ENCODE data around the gene SYNC. TPM values are rescaled to one million over a fixed set of nuclear protein-coding genes. Genes with fewer than 3 reads are reported as not detected.

The SYNC gene
- 10 to 100 TPM in 2 of 4 donors, 1 to 10 TPM in 2; 2.9 to 31.7 (median 9.1) TPM for total RNA-seq

DNA sequence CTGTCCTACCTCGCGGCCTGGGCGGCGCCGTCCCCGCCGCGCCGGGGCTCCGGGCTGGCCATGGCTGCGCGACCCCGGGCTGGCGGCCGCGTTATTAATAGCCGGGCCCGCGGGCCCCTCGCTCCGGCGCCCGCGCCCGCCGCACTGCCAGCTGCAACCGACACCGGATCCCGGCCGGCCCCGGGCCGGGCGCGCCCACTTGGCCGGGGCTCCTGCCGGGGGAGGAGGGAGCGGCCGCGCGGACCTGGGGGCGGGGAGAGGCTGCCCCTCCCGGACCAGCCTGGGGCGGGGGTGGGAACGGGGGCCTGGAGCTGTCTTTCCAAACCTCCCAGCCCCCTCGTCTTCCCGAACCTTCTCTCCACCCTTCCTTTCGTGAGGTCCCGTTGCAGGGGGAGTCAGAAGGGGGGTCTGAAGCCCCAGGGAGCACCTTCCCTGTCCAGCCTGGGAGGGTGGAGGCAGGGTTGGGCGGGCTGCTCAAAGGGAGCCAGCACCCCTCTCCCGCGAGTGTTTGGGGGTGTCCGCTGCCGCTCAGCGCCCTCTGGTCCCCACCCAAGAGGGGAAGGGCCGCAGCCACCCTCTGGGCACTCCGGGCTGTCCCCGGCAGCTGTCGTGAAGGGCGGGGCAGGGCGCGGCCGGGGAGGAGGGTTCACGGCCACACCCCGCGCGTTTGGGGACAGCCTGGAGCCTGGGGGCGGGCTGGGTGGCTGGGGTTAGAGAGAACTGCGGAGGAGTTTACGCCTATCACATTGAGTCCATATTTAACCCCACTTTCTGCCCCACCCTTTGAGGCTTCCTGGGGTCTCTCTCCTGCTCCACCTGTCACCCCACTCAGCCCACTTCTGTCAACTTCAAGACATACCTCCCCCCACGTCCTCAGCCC lies at the start of gene SYNC:
Gene SYNC, minus strand, starts transcription at position 172 of the 880 bp plus-strand sequence. Its CDS starts 110 bp downstream, at position 62.
- Histone ChIP-seq H3K36me3 (no peaks in the 10 kb centered on the region), H3K9me3 (no peaks in the 10 kb centered on the region), H3K27me3 (peaks cover 0 to 4% (median 0%) of the 10 kb centered on the region in 4 donors), H3K4me1 (peaks cover 22 to 44% (median 28%) of the 10 kb centered on the region in 3 donors), H3K27ac (peak within 1 kb of the TSS; percentile 80 to 95 (median 89)), H3K4me3 (peak within 1 kb of the TSS; percentile 39 to 87 (median 64))
- intact Hi-C loops (cut with DNase I) = no loop called here
- TF ChIP-seq, protein P1, sequence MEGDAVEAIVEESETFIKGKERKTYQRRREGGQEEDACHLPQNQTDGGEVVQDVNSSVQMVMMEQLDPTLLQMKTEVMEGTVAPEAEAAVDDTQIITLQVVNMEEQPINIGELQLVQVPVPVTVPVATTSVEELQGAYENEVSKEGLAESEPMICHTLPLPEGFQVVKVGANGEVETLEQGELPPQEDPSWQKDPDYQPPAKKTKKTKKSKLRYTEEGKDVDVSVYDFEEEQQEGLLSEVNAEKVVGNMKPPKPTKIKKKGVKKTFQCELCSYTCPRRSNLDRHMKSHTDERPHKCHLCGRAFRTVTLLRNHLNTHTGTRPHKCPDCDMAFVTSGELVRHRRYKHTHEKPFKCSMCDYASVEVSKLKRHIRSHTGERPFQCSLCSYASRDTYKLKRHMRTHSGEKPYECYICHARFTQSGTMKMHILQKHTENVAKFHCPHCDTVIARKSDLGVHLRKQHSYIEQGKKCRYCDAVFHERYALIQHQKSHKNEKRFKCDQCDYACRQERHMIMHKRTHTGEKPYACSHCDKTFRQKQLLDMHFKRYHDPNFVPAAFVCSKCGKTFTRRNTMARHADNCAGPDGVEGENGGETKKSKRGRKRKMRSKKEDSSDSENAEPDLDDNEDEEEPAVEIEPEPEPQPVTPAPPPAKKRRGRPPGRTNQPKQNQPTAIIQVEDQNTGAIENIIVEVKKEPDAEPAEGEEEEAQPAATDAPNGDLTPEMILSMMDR (IDR thresholded peaks at IDR 0.05) = no peak
- TF ChIP-seq POLR2A (IDR thresholded peaks at IDR 0.05) = peak in 1 of 4 donors; percentile 37
- WGBS, 2 donors = 0 to 9% methylated on average over 4 of the region's 70 CpGs
- no peak for DNase-seq

GRCh38 chr1:32749771-32750170 lies 47.2 kb upstream of the SYNC start:
- no peaks in the 10 kb centered on the region for H3K27me3 ChIP-seq
- peaks cover 0 to 36% (median 0%) of the 10 kb centered on the region in 3 donors for H3K36me3 ChIP-seq
- intact Hi-C loops (cut with DNase I) = no loop called here
- H3K4me1 ChIP-seq = peaks cover 7 to 72% (median 16%) of the 10 kb centered on the region in 3 donors
- H3K27ac ChIP-seq = no peak overlapping the region
- 66 to 75% methylated on average over 3 of the region's 3 CpGs for WGBS, 2 donors
- H3K9me3 ChIP-seq = no peaks in the 10 kb centered on the region
- no peak overlapping the region for H3K4me3 ChIP-seq
- TF ChIP-seq, protein P1 (IDR thresholded peaks at IDR 0.05) = no peak
- no peak for TF ChIP-seq POLR2A (IDR thresholded peaks at IDR 0.05)
- DNase-seq = no peak

GRCh38 chr1:32749332-32749731 lies 46.8 kb upstream of the SYNC start:
- Histone ChIP-seq H3K27ac (no peak overlapping the region), H3K4me3 (no peak overlapping the region), H3K9me3 (no peaks in the 10 kb centered on the region), H3K4me1 (peaks cover 7 to 72% (median 11%) of the 10 kb centered on the region in 3 donors), H3K27me3 (no peaks in the 10 kb centered on the region), H3K36me3 (peaks cover 0 to 36% (median 0%) of the 10 kb centered on the region in 3 donors)
- no peak for TF ChIP-seq POLR2A (IDR thresholded peaks at IDR 0.05)
- TF ChIP-seq, protein P1 (IDR thresholded peaks at IDR 0.05) = no peak
- 77 to 80% methylated on average over 2 to 4 of the region's 4 CpGs for WGBS, 2 donors
- no peak for DNase-seq
- intact Hi-C loops (cut with DNase I) = no loop called here

DNA sequence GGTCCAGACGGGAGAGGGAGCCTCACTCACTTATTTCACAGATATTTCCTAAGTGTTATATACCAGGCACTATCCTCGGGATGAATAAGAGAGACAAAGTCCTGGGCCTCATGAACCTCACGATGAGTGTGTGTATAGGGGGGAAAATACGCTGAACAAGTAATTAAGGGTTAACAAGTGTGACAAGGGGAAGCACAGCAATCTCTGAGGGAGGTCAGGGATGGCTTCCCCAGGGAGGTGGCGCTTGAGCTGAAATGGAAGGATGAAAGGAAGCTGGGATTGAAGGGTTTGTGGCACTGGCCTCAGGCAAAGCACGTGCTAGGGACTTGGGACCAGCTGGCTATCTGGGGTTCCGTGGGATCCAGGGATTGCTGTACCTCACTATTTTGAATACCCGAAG lies 46.4 kb upstream of the SYNC start:
- DNase-seq = no peak
- peaks cover 7 to 72% (median 9%) of the 10 kb centered on the region in 3 donors for H3K4me1 ChIP-seq
- peaks cover 0 to 36% (median 0%) of the 10 kb centered on the region in 3 donors for H3K36me3 ChIP-seq
- TF ChIP-seq, protein P1 (IDR thresholded peaks at IDR 0.05) = no peak
- no peak for TF ChIP-seq POLR2A (IDR thresholded peaks at IDR 0.05)
- no peak overlapping the region for H3K27ac ChIP-seq
- intact Hi-C loops (cut with DNase I) = no loop called here
- H3K9me3 ChIP-seq = no peaks in the 10 kb centered on the region
- WGBS, 2 donors = 69 to 77% methylated on average over 8 of the region's 8 CpGs
- no peak overlapping the region for H3K4me3 ChIP-seq
- no peaks in the 10 kb centered on the region for H3K27me3 ChIP-seq

DNA sequence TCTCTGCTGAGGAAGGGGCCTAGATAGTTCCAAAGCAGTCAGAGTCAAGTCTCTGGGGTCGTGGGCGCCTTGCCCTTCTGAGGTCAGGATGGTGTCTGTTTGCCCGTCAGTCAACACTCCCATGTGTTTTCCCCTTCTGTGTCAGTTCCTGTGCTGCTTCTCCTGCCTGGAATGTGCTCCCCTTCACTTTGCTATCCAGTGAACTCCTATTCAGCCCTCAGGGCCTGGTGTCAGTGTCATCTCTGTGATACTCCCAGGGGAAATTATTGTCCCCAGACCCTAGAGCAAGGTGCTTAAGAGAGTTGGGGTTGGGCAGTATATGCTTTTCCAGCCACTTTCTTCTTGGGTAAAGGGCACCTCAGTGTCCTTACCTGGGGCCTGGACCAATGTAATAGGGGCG lies 45.8 kb upstream of the SYNC start:
- Histone ChIP-seq H3K36me3 (peaks cover 0 to 36% (median 0%) of the 10 kb centered on the region in 3 donors), H3K4me1 (peaks cover 4 to 73% (median 7%) of the 10 kb centered on the region in 3 donors), H3K4me3 (no peak overlapping the region), H3K27me3 (no peaks in the 10 kb centered on the region), H3K9me3 (no peaks in the 10 kb centered on the region), H3K27ac (no peak overlapping the region)
- intact Hi-C loops (cut with DNase I) = no loop called here
- 77 to 89% methylated on average over 3 to 4 of the region's 4 CpGs for WGBS, 2 donors
- DNase-seq = no peak
- TF ChIP-seq, protein P1 (IDR thresholded peaks at IDR 0.05) = no peak
- TF ChIP-seq POLR2A (IDR thresholded peaks at IDR 0.05) = no peak
